K562 (cell line): ENCODE data around the gene GALNS. TPM values are rescaled to one million over a fixed set of nuclear protein-coding genes. Genes with fewer than 3 reads are reported as not detected.
A peak's percentile ranks its signal among the peaks of the same experiment; 100 is the strongest.

Experiments used
- CC2D1A ChIP-seq: fragments of 450-650 bp; IDR thresholded peaks from 2 replicates; pipeline ENCODE4 v1.6.1; 2017; ENCODE audit warnings: mild to moderate bottlenecking
- DDX20 ChIP-seq: fragments of 450-650 bp; IDR thresholded peaks from 2 replicates; pipeline ENCODE4 v1.6.1; 2016; ENCODE audit warnings: missing genetic modification characterization, low read depth, mild to moderate bottlenecking, missing compliant biosample characterization, moderate library complexity
- ELF1 ChIP-seq: fragments of 200-800 bp; sonication (Bioruptor generic); IDR thresholded peaks from 2 replicates; pipeline ENCODE4 v1.6.1; 2016; ENCODE audit warnings: missing genetic modification characterization, missing compliant biosample characterization
- FOXK1 ChIP-seq: sonication (generic); formaldehyde crosslinking; IDR thresholded peaks from 2 replicates; pipeline ENCODE4 v1.8.0; 2022; ENCODE audit warnings: missing genetic modification reagents, mild to moderate bottlenecking, borderline replicate concordance
- JUN ChIP-seq, 2 experiments: sonication (generic) in 1 of 2; formaldehyde crosslinking in 1 of 2; IDR thresholded peaks; 2 replicates each; pipeline versions ENCODE4 v1.6.1 to v1.8.0; 2012 to 2022; ENCODE audit warnings: borderline replicate concordance in 2 of 2, mild to moderate bottlenecking in 2 of 2, improper control_type of control experiment in 1 of 2, low read depth in 1 of 2, low read length in 1 of 2, missing genetic modification reagents in 1 of 2
- NONO ChIP-seq, 2 experiments: fragments of 200-400 bp in 1 of 2; fragments of 450-650 bp in 1 of 2; formaldehyde crosslinking in 1 of 2; IDR thresholded peaks; 2 replicates each; pipeline ENCODE4 v1.6.1; 2017; ENCODE audit warnings: low read depth in 2 of 2, mild to moderate bottlenecking in 2 of 2, moderate library complexity in 2 of 2, low read length in 1 of 2
- NR2C1 ChIP-seq, 2 experiments: fragments of 450-650 bp; IDR thresholded peaks; 2 replicates each; pipeline ENCODE4 v1.6.1; 2017; ENCODE audit warnings: mild to moderate bottlenecking in 2 of 2, antibody characterized with exemption in 1 of 2, inconsistent platforms in 1 of 2, missing compliant biosample characterization in 1 of 2, missing genetic modification characterization in 1 of 2
- RBM25 ChIP-seq: fragments of 200-400 bp; formaldehyde crosslinking; IDR thresholded peaks from 2 replicates; pipeline ENCODE4 v1.6.1; 2018; ENCODE audit warnings: low read length, low read depth, moderate library complexity; ENCODE audit not compliant: severe bottlenecking
- SMARCE1 ChIP-seq: fragments of 450-650 bp; IDR thresholded peaks from 2 replicates; pipeline ENCODE4 v1.7.1; 2016; ENCODE audit warnings: mild to moderate bottlenecking
- ZKSCAN3 ChIP-seq: fragments of 250-450 bp; sonication (Bioruptor Pico); IDR thresholded peaks from 2 replicates; pipeline ENCODE4 v1.4.0; 2020
- polyA plus RNA-seq, 8 experiments: library from polyadenylated mRNA; depleted of rRNA in 4 of 8; stranded (reverse) in 5 of 8; unstranded in 3 of 8; fragments of >200 nt; fragmentation: Nextera tagmentation in 2 of 8; fragmentation: Illumina TruSeq in 1 of 8; extraction: Ambion mirVana in 2 of 8; extraction: Trizol in 1 of 8; gene quantifications; 2 replicates each; pipeline versions ENCODE4 v1.2.1 to v1.2.3, GENCODE V29; 2011 to 2014; ENCODE audit warnings: inconsistent platforms in 1 of 8, missing spikeins in 1 of 8
- total RNA-seq, 7 experiments: library from RNA; depleted of rRNA in 6 of 7; stranded (reverse); fragments of >200 nt in 6 of 7; fragmentation: Illumina TruSeq in 2 of 7; extraction: Trizol in 2 of 7; gene quantifications; 2 replicates each; pipeline versions ENCODE4 v1.2.1 to v1.2.3, GENCODE V29; 2011 to 2021; ENCODE audit warnings: low replicate concordance in 1 of 7
- TF ChIP-seq, protein P1 (sequence below): fragments of 450-650 bp; IDR thresholded peaks from 2 replicates; pipeline ENCODE4 v1.6.1; 2016; ENCODE audit warnings: low read depth, mild to moderate bottlenecking, moderate library complexity
- TF ChIP-seq, protein P2 (sequence below): sonication (generic); formaldehyde crosslinking; IDR thresholded peaks from 2 replicates; pipeline ENCODE4 v1.8.0; 2022; ENCODE audit warnings: mild to moderate bottlenecking, missing genetic modification reagents
- TF ChIP-seq, protein P3 (sequence below): fragments of 250-450 bp; sonication (Bioruptor Pico); IDR thresholded peaks from 2 replicates; pipeline ENCODE4 v1.5.0; 2020; ENCODE audit warnings: mild to moderate bottlenecking, borderline replicate concordance
- TF ChIP-seq, protein P4 (sequence below), 2 experiments: fragments of 450-650 bp in 1 of 2; IDR thresholded peaks; 2 replicates each; pipeline ENCODE4 v1.6.1; 2011 to 2017; ENCODE audit warnings: low read depth in 2 of 2, antibody characterized with exemption in 1 of 2, borderline replicate concordance in 1 of 2, low read length in 1 of 2, mild to moderate bottlenecking in 1 of 2, mixed read lengths in 1 of 2; ENCODE audit not compliant: control insufficient read depth in 1 of 2
- TF ChIP-seq, protein P5 (sequence below): fragments of 450-650 bp; conservative IDR thresholded peaks from 2 replicates; pipeline ENCODE4 v1.6.1; 2016; ENCODE audit warnings: missing genetic modification characterization, low read depth, mild to moderate bottlenecking, control low read depth, missing compliant biosample characterization
- TF ChIP-seq, protein P6 (sequence below): fragments of 250-450 bp; sonication (Bioruptor Pico); IDR thresholded peaks from 2 replicates; pipeline ENCODE4 v1.8.0; 2021; ENCODE audit warnings: moderate library complexity, mild to moderate bottlenecking, inconsistent platforms

The GALNS gene
- total and polyA plus RNA-seq, 9 of the 15 experiments (the other 6 are each of a cell fraction or from before 2014, with no cell fraction given) = 0.38 to 13.2 (median 4.3) TPM

DNA sequence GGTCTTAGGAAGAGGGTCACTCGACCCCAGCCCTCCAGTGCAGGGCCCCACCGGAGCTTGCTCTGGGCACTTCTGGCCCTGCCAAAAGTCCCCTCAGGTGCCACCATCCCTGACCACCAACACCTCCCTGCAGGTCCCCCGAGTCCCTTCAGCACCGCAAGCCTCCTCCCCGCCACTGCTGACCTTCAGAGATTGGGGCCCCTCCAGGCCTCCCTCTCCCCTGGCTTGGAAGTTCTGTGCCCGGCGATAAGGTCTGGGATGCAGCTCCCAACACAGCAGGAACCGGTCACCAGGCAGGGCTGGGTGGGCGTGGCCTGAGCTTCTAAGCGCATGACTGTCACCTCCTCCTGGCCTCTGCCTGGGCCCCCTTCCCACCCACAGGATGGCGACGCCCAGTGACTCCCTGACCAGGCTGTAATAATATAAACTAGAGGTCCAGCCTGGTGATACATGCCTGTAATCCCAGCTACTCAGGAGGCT is 82.9 kb downstream of the GALNS start (continued):
- TF ChIP-seq NONO (IDR thresholded peaks at IDR 0.05; ENCODE audit: low read depth in 2 of 2, low read length in 1 of 2) (no peak), CC2D1A (peak; percentile 87), ZKSCAN3 (CRISPR knock-in tag) (no peak), ELF1 (tag) (peak; percentile 36; the same call in 1 of the 2 replicates), FOXK1 (no peak), RBM25 (no peak), DDX20 (tag) (no peak), JUN (IDR thresholded peaks at IDR 0.05; ENCODE audit: borderline replicate concordance, low read depth, low read length) (peak; percentile 58; the same call in 1 of the 2 replicates), JUN (CRISPR knock-in tag; IDR thresholded peaks at IDR 0.05; ENCODE audit: borderline replicate concordance) (no peak), SMARCE1 (peak; percentile 91), NR2C1 (IDR thresholded peaks at IDR 0.05) (no peak), NR2C1 (tag; IDR thresholded peaks at IDR 0.05) (peak; percentile 74)
- TF ChIP-seq, protein P1, sequence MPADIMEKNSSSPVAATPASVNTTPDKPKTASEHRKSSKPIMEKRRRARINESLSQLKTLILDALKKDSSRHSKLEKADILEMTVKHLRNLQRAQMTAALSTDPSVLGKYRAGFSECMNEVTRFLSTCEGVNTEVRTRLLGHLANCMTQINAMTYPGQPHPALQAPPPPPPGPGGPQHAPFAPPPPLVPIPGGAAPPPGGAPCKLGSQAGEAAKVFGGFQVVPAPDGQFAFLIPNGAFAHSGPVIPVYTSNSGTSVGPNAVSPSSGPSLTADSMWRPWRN = peak; percentile 78
- TF ChIP-seq, protein P2, sequence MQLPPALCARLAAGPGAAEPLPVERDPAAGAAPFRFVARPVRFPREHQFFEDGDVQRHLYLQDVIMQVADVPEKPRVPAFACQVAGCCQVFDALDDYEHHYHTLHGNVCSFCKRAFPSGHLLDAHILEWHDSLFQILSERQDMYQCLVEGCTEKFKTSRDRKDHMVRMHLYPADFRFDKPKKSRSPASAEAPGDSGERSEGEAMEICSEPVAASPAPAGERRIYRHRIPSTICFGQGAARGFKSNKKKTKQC = peak; percentile 51; the same call in 1 of the 2 replicates
- TF ChIP-seq, protein P3, sequence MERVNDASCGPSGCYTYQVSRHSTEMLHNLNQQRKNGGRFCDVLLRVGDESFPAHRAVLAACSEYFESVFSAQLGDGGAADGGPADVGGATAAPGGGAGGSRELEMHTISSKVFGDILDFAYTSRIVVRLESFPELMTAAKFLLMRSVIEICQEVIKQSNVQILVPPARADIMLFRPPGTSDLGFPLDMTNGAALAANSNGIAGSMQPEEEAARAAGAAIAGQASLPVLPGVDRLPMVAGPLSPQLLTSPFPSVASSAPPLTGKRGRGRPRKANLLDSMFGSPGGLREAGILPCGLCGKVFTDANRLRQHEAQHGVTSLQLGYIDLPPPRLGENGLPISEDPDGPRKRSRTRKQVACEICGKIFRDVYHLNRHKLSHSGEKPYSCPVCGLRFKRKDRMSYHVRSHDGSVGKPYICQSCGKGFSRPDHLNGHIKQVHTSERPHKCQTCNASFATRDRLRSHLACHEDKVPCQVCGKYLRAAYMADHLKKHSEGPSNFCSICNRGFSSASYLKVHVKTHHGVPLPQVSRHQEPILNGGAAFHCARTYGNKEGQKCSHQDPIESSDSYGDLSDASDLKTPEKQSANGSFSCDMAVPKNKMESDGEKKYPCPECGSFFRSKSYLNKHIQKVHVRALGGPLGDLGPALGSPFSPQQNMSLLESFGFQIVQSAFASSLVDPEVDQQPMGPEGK (CRISPR knock-in tag) = no peak
- TF ChIP-seq, protein P4, sequence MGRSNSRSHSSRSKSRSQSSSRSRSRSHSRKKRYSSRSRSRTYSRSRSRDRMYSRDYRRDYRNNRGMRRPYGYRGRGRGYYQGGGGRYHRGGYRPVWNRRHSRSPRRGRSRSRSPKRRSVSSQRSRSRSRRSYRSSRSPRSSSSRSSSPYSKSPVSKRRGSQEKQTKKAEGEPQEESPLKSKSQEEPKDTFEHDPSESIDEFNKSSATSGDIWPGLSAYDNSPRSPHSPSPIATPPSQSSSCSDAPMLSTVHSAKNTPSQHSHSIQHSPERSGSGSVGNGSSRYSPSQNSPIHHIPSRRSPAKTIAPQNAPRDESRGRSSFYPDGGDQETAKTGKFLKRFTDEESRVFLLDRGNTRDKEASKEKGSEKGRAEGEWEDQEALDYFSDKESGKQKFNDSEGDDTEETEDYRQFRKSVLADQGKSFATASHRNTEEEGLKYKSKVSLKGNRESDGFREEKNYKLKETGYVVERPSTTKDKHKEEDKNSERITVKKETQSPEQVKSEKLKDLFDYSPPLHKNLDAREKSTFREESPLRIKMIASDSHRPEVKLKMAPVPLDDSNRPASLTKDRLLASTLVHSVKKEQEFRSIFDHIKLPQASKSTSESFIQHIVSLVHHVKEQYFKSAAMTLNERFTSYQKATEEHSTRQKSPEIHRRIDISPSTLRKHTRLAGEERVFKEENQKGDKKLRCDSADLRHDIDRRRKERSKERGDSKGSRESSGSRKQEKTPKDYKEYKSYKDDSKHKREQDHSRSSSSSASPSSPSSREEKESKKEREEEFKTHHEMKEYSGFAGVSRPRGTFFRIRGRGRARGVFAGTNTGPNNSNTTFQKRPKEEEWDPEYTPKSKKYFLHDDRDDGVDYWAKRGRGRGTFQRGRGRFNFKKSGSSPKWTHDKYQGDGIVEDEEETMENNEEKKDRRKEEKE (IDR thresholded peaks at IDR 0.05; ENCODE audit: borderline replicate concordance in 1 of 2, control insufficient read depth in 1 of 2, low read depth in 2 of 2, low read length in 1 of 2) = peak in 1 of 2 experiments; percentile 63; a peak in 1 of 4 replicates
- TF ChIP-seq, protein P5, sequence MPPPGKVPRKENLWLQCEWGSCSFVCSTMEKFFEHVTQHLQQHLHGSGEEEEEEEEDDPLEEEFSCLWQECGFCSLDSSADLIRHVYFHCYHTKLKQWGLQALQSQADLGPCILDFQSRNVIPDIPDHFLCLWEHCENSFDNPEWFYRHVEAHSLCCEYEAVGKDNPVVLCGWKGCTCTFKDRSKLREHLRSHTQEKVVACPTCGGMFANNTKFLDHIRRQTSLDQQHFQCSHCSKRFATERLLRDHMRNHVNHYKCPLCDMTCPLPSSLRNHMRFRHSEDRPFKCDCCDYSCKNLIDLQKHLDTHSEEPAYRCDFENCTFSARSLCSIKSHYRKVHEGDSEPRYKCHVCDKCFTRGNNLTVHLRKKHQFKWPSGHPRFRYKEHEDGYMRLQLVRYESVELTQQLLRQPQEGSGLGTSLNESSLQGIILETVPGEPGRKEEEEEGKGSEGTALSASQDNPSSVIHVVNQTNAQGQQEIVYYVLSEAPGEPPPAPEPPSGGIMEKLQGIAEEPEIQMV (tag) = no peak
- TF ChIP-seq, protein P6, sequence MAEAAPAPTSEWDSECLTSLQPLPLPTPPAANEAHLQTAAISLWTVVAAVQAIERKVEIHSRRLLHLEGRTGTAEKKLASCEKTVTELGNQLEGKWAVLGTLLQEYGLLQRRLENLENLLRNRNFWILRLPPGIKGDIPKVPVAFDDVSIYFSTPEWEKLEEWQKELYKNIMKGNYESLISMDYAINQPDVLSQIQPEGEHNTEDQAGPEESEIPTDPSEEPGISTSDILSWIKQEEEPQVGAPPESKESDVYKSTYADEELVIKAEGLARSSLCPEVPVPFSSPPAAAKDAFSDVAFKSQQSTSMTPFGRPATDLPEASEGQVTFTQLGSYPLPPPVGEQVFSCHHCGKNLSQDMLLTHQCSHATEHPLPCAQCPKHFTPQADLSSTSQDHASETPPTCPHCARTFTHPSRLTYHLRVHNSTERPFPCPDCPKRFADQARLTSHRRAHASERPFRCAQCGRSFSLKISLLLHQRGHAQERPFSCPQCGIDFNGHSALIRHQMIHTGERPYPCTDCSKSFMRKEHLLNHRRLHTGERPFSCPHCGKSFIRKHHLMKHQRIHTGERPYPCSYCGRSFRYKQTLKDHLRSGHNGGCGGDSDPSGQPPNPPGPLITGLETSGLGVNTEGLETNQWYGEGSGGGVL (CRISPR knock-in tag) = no peak
